GM18951 (cell line): ENCODE data around the gene PRKCZ.

Source experiments
- POLR2A ChIP-seq: IDR thresholded peaks from 4 replicates; pipeline ENCODE4 v1.6.1; 2011; ENCODE audit warnings: mild to moderate bottlenecking; ENCODE audit not compliant: insufficient read length, insufficient read depth; ENCODE audit errors: extremely low read depth
- in situ Hi-C: fragments of 300-500 bp; cut with MboI; formaldehyde crosslinking; loops from one replicate; pipeline ENCODE4 v1.12.0; 2022; ENCODE audit warnings: low sequenced_read_pairs, mixed read lengths, inconsistent platforms; ENCODE audit not compliant: unreplicated experiment

The PRKCZ gene

GRCh38 chr1:2199042-2199810 is 149.0 kb downstream of the PRKCZ start:
- peak; percentile 73 for TF ChIP-seq POLR2A
- in situ Hi-C loops: loop anchor here (25.0 kb wide), 2 partner anchors 363 to 588 kb away; partner anchors contain the start of gene TNFRSF14

GRCh38 chr1:2200308-2200943 is 150.2 kb downstream of the PRKCZ start:
- TF ChIP-seq POLR2A: no peak
- in situ Hi-C loops: no loop called here

- TF ChIP-seq POLR2A: no peak
- in situ Hi-C loops: no loop called here
Observed at GRCh38 chr1:2201062-2201461, 150.9 kb downstream of the PRKCZ start.

GRCh38 chr1:2202008-2202575 is 151.9 kb downstream of the PRKCZ start:
- in situ Hi-C loops: no loop called here
- TF ChIP-seq POLR2A: no peak

- in situ Hi-C loops: no loop called here
- no peak for TF ChIP-seq POLR2A
Observed at GRCh38 chr1:2202843-2203601, 152.8 kb downstream of the PRKCZ start.

- TF ChIP-seq POLR2A: no peak
- in situ Hi-C loops: no loop called here
Observed at GRCh38 chr1:2203671-2204414, 153.6 kb downstream of the PRKCZ start.

GRCh38 chr1:2204415-2205190 is 154.4 kb downstream of the PRKCZ start:
- TF ChIP-seq POLR2A: peak; percentile 26
- in situ Hi-C loops: no loop called here

- in situ Hi-C loops: no loop called here
- TF ChIP-seq POLR2A: peak; percentile 43
Observed at GRCh38 chr1:2205191-2205952, 155.2 kb downstream of the PRKCZ start.

GRCh38 chr1:2206813-2207487 is 156.7 kb downstream of the PRKCZ start:
- in situ Hi-C loops: no loop called here
- no peak for TF ChIP-seq POLR2A

- TF ChIP-seq POLR2A: no peak
- in situ Hi-C loops: no loop called here
Observed at GRCh38 chr1:2208309-2209239, 158.4 kb downstream of the PRKCZ start.
